Ureter (tissue), 1 donor: Measurements from ENCODE around the gene RPL29. TPM values are rescaled to one million over a fixed set of nuclear protein-coding genes. Genes with fewer than 3 reads are reported as not detected.

Experiments
- DNase-seq: peaks from one replicate; pipeline ENCODE4 v3.0.0-alpha.2; 2020; ENCODE audit warnings: low spot score
- total RNA-seq: library from RNA; stranded (reverse); gene quantifications from one replicate; pipeline ENCODE4 v1.2.4, GENCODE V29; 2023
- donor health status: DM: yes; HTN: yes; CAD: no.

Gene RPL29
- total RNA-seq, 1 donor from 2014 or later, result 1,577 TPM

GRCh38 chr3:51947215-51947900 is 48.3 kb downstream of the RPL29 start:
- DNase-seq, result no peak

DNA sequence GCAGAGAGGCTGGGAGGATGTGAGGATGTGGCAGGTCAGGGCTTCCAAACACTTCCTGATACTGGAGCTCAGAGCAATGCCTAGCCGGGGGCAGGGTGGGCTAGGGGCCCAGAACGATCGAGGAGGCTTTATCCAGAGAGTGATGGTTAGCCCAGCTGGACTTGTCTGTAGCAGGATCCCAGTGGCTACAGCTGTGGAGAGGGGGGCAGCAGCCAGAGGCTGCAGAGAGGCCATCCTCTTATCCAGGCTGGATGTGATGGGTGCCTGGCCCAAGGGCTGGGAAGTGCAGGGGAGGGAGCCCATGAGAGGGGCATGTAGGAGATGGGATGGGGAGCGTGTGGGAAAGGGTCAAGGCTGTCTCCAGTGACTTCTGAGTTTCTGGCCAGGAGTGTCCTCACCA is 48.9 kb downstream of the RPL29 start:
- no peak for DNase-seq

DNA sequence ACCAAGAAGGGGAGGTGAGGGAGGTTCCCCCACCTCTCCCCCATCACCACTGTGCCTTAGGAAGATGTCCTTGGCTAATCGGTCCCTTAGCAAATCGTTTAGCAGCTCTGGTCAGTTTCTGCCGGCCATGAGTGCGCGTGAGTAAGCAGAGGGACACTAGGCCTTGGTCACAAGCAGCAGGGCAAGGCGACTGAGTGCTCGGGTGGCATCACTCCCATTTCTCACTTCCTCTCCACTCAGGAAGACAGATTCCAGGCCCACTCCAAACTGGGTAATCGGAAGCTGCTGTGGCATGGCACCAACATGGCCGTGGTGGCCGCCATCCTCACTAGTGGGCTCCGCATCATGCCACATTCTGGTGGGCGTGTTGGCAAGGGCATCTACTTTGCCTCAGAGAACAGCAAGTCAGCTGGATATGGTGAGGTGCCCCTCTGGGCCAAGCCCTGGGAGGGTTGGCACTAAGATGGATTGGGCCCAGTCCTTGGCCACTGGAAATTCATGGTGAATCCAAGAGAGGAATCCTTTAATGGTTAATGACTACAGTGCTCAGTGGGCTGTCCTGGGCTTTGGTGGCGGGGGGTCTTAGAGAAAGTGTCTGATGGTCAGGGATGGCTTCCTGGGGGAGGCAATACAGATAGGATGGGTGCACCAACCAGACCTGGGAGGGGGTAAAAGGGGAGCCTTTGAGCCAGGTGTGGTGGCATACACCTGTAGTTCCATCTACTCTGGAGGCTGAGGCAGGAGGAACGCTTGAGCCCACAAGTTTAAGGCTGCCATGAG is 49.6 kb downstream of the RPL29 start:
- no peak for DNase-seq

- no peak for DNase-seq
Measured at GRCh38 chr3:51945031-51945840, 50.5 kb downstream of the RPL29 start.

GRCh38 chr3:51944451-51945021 is 51.2 kb downstream of the RPL29 start:
- no peak for DNase-seq

Other genes starting within 250 kb of the RPL29 start
- gene IQCF6, start 216.7 kb downstream of the RPL29 start, total RNA-seq, result not detected
- gene IQCF2, start 134.3 kb downstream of the RPL29 start, total RNA-seq, result not detected
- gene IQCF5, start 120.3 kb downstream of the RPL29 start, total RNA-seq, result not detected
- not detected for gene IQCF1, start 92.5 kb downstream of the RPL29 start, total RNA-seq
- 28.2 TPM for gene RRP9, start 54.0 kb downstream of the RPL29 start, total RNA-seq
- gene PARP3, start 53.5 kb downstream of the RPL29 start, total RNA-seq, result 48.5 TPM
- 0.57 TPM for gene GPR62, start 40.5 kb downstream of the RPL29 start, total RNA-seq
- gene PCBP4, start 28.4 kb downstream of the RPL29 start, total RNA-seq, result 40.8 TPM
- gene ABHD14B, start 21.8 kb downstream of the RPL29 start, total RNA-seq, result 55.3 TPM
- 19.4 TPM for gene ABHD14A, start 20.8 kb downstream of the RPL29 start, total RNA-seq
- gene ACY1, start 12.4 kb downstream of the RPL29 start, total RNA-seq, result 72.8 TPM
- 22.2 TPM for gene DUSP7, start 60.7 kb upstream of the RPL29 start, total RNA-seq
- gene POC1A, start 158.5 kb upstream of the RPL29 start, total RNA-seq, result 3.6 TPM
- gene ALAS1, start 202.3 kb upstream of the RPL29 start, total RNA-seq, result 144 TPM
- 0.26 TPM for gene TLR9, start 229.8 kb upstream of the RPL29 start, total RNA-seq
- 65.3 TPM for gene TWF2, start 243.3 kb upstream of the RPL29 start, total RNA-seq
- gene PPM1M, start 249.9 kb upstream of the RPL29 start, total RNA-seq, result 16.1 TPM